ENCODE data around the gene TSSC4.

Gene TSSC4

DNA sequence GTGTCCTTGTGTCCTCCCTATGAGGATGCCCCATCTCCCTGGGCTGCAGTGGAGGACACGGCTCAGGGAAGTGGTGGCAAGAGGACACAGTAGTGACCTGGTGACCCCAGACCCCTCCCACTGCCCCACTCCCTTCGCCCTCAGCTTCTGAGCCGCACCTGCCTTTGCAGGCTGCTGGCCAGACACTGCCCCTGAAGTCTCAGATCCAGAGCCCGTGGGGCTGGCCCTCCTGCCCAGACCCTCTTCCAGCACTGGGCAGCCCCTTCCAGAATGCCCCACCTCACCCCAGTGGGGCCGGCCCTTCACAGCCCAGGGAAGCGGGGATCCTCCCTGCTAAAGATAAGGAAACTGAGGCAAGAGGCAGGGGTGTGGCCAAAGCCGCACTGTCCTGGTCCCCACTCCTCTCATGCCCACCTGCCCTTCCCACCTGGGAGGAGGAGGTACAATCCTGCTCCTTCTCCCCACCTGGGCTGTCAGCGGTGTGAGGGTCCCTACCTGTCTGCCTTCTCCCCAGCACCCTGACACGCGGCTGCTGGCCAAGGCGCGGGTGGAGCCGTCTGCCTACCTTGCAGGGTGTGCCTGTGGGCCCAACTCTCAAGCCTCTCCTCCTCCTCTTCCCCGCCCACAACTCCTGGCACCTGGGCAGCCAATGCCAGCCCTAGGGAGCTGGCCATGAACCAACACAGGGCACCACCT is 26.4 kb downstream of the TSSC4 start:
- no peaks in the 10 kb centered on the region for H3K36me3 ChIP-seq (ENCODE audit: control insufficient read depth, insufficient read depth, low read length)
- H3K27me3 ChIP-seq (ENCODE audit: control insufficient read depth, insufficient read depth, low read length) = no peaks in the 10 kb centered on the region
- no peaks in the 10 kb centered on the region for H3K9me3 ChIP-seq (ENCODE audit: control insufficient read depth, insufficient read depth, low read length)
- H3K9ac ChIP-seq (ENCODE audit: low read depth, low read length) = no peak overlapping the region
- H3K4me3 ChIP-seq (ENCODE audit: low read depth, low read length) = no peak overlapping the region
- no peaks in the 10 kb centered on the region for H3K4me1 ChIP-seq (ENCODE audit: control insufficient read depth, insufficient read depth, low read length)

DNA sequence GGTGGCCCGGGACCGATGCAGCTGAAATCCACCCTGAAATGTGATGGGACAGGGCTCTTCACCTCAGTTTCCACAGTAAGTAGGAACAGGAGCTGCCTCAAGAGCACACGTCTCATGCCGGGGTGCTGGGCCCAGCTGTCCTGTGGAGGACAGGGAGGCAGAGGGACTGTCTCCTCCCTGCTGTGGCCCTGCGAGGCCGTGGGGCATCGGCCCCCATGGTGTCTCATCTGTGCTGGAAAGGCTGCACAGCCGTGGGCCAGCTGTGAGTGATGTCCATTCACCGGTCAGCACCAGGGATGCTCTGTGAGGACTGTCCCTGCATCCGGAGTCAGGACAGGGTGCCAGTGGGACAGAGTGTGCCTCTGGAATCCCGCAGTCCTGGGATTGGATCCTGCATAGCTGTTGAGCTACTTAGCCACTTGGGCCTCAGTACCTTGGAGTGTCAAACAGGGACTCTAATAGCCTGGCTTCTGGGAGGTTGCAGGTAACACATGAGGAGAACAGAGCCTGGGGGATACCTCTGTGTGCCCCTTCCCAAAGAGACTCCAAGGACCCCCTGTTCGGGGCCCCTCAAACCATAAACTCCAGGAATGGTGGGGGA is 27.3 kb downstream of the TSSC4 start:
- no peaks in the 10 kb centered on the region for H3K36me3 ChIP-seq (ENCODE audit: control insufficient read depth, insufficient read depth, low read length)
- H3K4me1 ChIP-seq (ENCODE audit: control insufficient read depth, insufficient read depth, low read length) = no peaks in the 10 kb centered on the region
- H3K4me3 ChIP-seq (ENCODE audit: low read depth, low read length) = no peak overlapping the region

DNA sequence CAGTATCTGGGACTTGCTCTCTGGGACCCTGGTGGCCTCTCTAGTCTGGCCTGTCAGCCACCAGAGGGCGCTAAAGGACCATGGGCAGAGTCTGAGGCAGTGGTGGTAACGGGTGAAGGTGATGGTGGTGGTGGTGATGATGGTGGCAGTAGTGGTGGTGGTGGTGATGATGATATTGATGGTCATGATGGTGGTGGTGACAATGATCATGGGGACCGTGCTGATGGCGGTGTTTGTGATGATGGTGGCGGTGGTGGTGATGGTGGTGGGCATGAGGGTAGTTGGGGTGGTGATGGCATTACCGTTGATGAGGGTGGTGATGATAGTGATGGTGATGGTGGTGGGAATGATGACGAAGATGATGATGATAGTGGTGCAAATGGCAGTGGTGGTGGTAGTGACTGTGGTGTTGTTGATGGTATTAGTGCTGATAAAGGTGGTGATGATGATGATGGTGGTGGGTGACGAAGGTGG is 27.8 kb downstream of the TSSC4 start:
- no peaks in the 10 kb centered on the region for H3K27me3 ChIP-seq (ENCODE audit: control insufficient read depth, insufficient read depth, low read length)
- no peaks in the 10 kb centered on the region for H3K36me3 ChIP-seq (ENCODE audit: control insufficient read depth, insufficient read depth, low read length)
- no peak overlapping the region for H3K4me3 ChIP-seq (ENCODE audit: low read depth, low read length)
- no peaks in the 10 kb centered on the region for H3K9me3 ChIP-seq (ENCODE audit: control insufficient read depth, insufficient read depth, low read length)
- no peak overlapping the region for H3K9ac ChIP-seq (ENCODE audit: low read depth, low read length)
- no peaks in the 10 kb centered on the region for H3K4me1 ChIP-seq (ENCODE audit: control insufficient read depth, insufficient read depth, low read length)

More for the DNA sequence above, 27.3 kb downstream of the TSSC4 start:
- Histone ChIP-seq H3K9me3 (ENCODE audit: control insufficient read depth, insufficient read depth, low read length) (no peaks in the 10 kb centered on the region), H3K27me3 (ENCODE audit: control insufficient read depth, insufficient read depth, low read length) (no peaks in the 10 kb centered on the region), H3K9ac (ENCODE audit: low read depth, low read length) (no peak overlapping the region)

DNA sequence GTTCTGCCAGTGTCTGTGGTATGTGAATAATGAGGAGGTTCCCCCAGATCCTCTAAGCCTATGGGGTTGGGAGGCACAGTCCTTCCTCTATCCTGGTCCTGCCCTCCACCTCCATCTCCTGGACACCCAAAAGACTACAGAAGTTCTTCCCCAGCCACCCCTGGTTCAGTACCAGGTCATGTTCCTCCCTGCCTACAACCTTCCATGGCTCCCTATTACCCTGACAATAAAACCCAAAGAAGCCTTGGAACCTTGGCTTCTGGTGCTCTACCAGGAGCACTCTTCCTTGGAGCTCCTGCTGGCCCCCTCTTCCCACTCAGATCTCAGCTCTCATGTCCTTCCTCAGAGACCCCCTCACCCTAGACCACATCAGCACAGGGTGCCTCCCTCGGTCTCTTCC is 30.8 kb downstream of the TSSC4 start:
- Histone ChIP-seq H3K36me3 (ENCODE audit: control insufficient read depth, insufficient read depth, low read length) (no peaks in the 10 kb centered on the region), H3K4me3 (ENCODE audit: low read depth, low read length) (no peak overlapping the region), H3K27me3 (ENCODE audit: control insufficient read depth, insufficient read depth, low read length) (peaks cover 3% of the 10 kb centered on the region)

DNA sequence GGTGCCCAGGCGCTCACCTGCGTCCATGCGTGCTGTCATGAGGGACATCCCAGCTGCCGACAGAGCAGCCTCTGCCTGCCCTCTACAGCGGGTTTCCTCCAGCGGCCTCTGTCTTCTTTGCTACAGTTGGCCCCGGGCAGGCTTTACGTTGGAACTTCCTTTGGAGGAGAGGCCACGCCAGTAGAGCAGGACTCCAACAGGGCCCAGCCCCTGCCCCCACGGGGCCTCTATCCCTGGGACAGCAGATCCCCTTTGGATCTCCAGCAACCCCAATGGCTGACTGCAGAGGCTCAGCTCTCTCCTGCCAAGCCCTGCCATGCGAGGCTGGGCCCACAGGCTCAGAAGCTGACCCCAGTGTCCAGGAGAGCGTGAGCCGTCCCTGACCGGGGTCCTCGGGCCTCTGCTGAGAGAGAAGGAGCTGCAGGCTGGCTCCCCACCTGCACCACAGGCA is 31.6 kb downstream of the TSSC4 start:
- Histone ChIP-seq H3K4me3 (ENCODE audit: low read depth, low read length) (no peak overlapping the region), H3K36me3 (ENCODE audit: control insufficient read depth, insufficient read depth, low read length) (no peaks in the 10 kb centered on the region), H3K27me3 (ENCODE audit: control insufficient read depth, insufficient read depth, low read length) (peaks cover 3% of the 10 kb centered on the region), H3K9ac (ENCODE audit: low read depth, low read length) (no peak overlapping the region), H3K9me3 (ENCODE audit: control insufficient read depth, insufficient read depth, low read length) (no peaks in the 10 kb centered on the region), H3K4me1 (ENCODE audit: control insufficient read depth, insufficient read depth, low read length) (no peaks in the 10 kb centered on the region)

More for the DNA sequence above, 30.8 kb downstream of the TSSC4 start:
- Histone ChIP-seq H3K4me1 (ENCODE audit: control insufficient read depth, insufficient read depth, low read length) (no peaks in the 10 kb centered on the region), H3K9me3 (ENCODE audit: control insufficient read depth, insufficient read depth, low read length) (no peaks in the 10 kb centered on the region), H3K9ac (ENCODE audit: low read depth, low read length) (no peak overlapping the region)

DNA sequence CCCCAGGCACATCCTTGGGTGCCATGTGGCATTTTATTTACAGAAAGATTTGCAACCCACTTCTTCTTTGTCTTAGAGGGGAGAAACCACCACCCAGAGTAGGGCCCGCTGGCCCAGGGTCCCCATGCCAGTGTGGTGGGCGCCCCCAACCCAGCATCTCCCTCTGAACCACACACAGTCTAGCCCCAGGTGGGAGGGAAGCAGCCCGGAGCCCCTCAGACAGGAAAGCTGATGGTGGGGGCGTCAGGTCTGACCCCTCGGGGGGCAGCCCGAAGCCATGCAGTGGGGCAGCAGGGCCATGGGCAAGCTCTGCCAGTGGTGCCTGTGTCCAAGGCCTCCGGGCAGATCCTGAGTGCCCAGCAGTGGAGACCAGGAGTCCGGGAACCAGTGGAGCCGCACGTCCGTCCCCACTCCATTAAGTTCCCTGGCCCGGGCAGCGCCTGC is 32.1 kb downstream of the TSSC4 start:
- Histone ChIP-seq H3K27me3 (ENCODE audit: control insufficient read depth, insufficient read depth, low read length) (peaks cover 3% of the 10 kb centered on the region), H3K9ac (ENCODE audit: low read depth, low read length) (no peak overlapping the region), H3K9me3 (ENCODE audit: control insufficient read depth, insufficient read depth, low read length) (no peaks in the 10 kb centered on the region), H3K4me1 (ENCODE audit: control insufficient read depth, insufficient read depth, low read length) (no peaks in the 10 kb centered on the region), H3K36me3 (ENCODE audit: control insufficient read depth, insufficient read depth, low read length) (no peaks in the 10 kb centered on the region), H3K4me3 (ENCODE audit: low read depth, low read length) (no peak overlapping the region)

DNA sequence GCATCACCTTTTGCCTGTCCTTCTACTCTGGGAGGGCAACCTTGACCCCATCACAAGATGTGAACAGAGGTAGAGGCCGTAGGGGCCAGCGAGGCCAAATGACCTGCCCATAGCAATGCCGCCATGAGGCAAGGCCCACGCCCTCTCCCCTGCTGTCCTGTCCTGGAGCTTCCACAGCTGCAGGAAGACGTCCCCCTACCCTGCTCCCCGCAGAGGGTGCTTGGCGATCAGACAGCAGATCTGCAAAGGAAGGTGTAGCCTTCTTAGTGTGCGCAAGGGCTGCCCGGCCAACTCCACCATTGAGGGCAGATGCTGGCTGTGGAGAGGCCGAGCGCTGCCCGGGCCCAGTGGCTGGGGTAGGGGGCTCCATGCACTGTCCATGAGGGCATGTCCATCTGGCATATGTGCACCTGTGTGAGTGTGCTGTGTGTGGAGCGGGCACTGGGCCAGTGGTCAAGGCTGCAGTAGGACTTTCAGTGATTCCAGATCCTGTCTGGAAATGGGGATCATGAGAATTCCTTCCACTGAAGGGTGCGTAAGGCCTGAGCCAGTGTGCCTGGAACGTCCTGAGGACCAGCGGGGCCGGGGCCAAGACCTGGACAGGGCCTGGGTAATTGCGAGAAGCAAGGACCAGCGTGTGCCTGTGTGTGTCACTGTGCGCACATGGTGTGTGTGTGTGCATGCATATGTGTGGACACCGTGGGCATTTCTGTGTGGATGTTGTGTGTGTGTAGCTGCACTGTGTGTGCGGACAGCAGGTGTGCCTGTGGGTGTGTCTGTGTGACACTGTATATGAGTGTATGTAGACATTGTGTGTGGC is 32.8 kb downstream of the TSSC4 start:
- Histone ChIP-seq H3K9me3 (ENCODE audit: control insufficient read depth, insufficient read depth, low read length) (no peaks in the 10 kb centered on the region), H3K27me3 (ENCODE audit: control insufficient read depth, insufficient read depth, low read length) (peaks cover 3% of the 10 kb centered on the region), H3K9ac (ENCODE audit: low read depth, low read length) (no peak overlapping the region), H3K36me3 (ENCODE audit: control insufficient read depth, insufficient read depth, low read length) (no peaks in the 10 kb centered on the region), H3K4me1 (ENCODE audit: control insufficient read depth, insufficient read depth, low read length) (no peaks in the 10 kb centered on the region), H3K4me3 (ENCODE audit: low read depth, low read length) (no peak overlapping the region)

DNA sequence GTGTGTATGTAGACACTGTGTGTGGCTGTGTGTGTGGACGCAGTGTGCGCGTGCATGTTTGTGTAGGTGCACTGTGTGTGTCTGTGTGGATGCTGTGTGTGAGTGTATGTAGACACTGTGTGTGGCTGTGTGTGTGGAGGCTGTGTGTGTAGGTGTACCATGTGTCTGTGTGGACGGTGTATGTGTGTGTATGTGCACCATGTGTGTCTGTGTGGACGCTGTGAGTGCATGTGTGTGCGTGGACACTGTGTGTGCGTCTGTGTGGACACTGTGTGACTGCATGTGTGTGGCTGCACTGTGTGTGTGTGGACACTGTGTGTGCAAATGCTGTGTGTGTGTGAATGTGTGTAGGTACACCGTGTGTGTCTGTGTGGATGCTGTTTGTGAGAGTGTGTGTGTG is 33.5 kb downstream of the TSSC4 start:
- Histone ChIP-seq H3K36me3 (ENCODE audit: control insufficient read depth, insufficient read depth, low read length) (no peaks in the 10 kb centered on the region), H3K27me3 (ENCODE audit: control insufficient read depth, insufficient read depth, low read length) (peaks cover 3% of the 10 kb centered on the region), H3K4me1 (ENCODE audit: control insufficient read depth, insufficient read depth, low read length) (no peaks in the 10 kb centered on the region), H3K9ac (ENCODE audit: low read depth, low read length) (no peak overlapping the region), H3K4me3 (ENCODE audit: low read depth, low read length) (no peak overlapping the region), H3K9me3 (ENCODE audit: control insufficient read depth, insufficient read depth, low read length) (no peaks in the 10 kb centered on the region)

DNA sequence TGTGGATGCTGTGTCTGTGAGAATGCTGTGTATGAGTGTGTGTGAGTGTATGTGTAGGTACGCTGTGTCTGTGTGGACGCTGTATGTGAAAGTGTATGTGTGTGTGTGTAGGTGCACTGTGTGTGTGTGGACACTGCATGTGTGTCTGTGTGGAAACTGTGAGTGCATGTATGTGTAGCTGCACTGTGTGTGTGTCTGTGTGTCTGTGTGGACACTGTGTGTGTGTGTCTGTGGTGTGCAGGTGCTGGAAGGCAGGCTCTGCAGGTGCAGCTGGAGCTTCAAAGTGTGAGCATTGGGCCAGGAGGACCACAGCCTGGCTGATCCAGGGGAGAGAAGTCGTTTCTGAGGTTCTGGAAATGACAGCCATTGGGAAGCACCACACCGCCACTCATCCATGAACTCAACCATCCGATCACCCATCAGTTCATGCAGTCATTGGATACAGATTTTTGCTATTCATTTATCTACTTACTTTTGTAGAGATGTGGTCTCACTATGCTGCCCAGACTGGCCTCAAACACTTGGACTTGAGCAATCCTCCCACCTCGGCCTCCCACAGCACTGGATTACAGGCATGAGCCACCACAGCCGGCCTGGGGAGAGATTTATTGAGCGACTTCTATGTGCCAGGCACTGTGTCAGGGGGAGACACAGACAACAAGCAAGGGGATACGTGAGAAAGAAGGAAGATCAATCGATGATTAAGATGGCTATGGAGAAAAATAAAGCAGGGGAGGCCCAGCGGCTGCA is 34.1 kb downstream of the TSSC4 start:
- Histone ChIP-seq H3K4me1 (ENCODE audit: control insufficient read depth, insufficient read depth, low read length) (no peaks in the 10 kb centered on the region), H3K9ac (ENCODE audit: low read depth, low read length) (no peak overlapping the region), H3K9me3 (ENCODE audit: control insufficient read depth, insufficient read depth, low read length) (no peaks in the 10 kb centered on the region), H3K36me3 (ENCODE audit: control insufficient read depth, insufficient read depth, low read length) (no peaks in the 10 kb centered on the region), H3K27me3 (ENCODE audit: control insufficient read depth, insufficient read depth, low read length) (peaks cover 3% of the 10 kb centered on the region), H3K4me3 (ENCODE audit: low read depth, low read length) (no peak overlapping the region)

DNA sequence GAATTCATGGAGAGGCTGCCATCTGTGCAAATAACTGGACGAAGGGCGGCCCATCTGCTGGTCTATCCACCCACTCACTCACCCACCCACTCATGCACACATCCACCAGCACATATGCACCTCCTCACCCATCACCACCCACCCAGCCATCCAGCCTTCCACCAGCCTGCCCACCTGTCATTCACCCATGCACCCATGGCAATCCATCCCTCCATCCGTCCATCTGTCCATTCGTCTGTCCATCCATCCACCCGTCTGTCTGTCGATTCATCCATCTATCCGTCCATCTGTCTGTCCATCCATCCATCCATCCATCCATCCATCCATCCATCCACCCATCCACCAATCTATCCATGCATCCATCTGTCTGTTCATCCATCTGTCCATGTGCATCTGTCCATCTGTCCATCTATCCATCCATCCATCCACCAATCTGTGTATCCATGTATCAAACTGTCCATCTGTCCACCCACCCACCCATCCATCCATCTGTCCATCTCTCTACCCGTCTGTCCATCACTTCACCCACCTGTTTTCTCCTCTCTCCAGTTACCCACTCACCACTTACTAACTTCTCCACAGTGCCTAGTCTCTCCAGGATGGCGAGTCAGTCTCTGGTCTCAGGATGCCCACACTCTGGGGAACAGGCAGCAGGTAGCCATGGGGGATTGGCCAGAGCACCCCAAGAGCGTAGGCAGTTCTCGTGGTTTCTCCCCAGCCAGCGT is 34.9 kb downstream of the TSSC4 start:
- no peaks in the 10 kb centered on the region for H3K9me3 ChIP-seq (ENCODE audit: control insufficient read depth, insufficient read depth, low read length)
- no peaks in the 10 kb centered on the region for H3K4me1 ChIP-seq (ENCODE audit: control insufficient read depth, insufficient read depth, low read length)
- no peak overlapping the region for H3K4me3 ChIP-seq (ENCODE audit: low read depth, low read length)
- peaks cover 7% of the 10 kb centered on the region for H3K27me3 ChIP-seq (ENCODE audit: control insufficient read depth, insufficient read depth, low read length)
- no peak overlapping the region for H3K9ac ChIP-seq (ENCODE audit: low read depth, low read length)
- no peaks in the 10 kb centered on the region for H3K36me3 ChIP-seq (ENCODE audit: control insufficient read depth, insufficient read depth, low read length)
